Measurements from ENCODE around the gene OR8B4. TPM values are rescaled to one million over a fixed set of nuclear protein-coding genes. Genes with fewer than 3 reads are reported as not detected.

Gene OR8B4
- total and polyA plus RNA-seq, 10 of the 15 experiments (the other 5 are each of a cell fraction or from before 2014, with no cell fraction given) = not detected

DNA sequence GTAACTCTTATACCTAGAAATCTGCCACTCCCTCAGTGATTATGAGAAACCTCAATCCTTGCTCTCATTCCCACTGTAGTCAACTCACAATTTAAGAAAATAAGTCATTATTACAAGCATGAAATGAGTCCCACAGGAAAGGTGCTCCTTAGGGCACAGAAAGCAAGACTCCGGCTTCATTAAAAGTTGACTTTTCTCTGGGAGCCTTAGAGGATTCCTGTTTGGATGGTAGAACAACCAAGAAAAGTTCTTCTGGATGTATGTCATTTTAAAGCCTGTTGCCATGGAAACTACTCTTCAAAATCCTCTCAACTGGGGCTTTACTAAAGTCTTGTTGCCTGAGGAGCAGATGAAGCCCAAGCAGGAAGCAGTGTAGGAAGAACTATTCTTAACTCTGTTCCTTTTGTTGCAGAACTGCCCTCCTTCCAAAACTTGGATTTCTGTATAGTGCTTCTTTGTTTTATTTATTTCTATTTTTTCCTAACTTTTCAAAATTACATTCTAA, 21.0 kb upstream of the OR8B4 start, which contains the start of gene OR8B8:
Gene OR8B8, minus strand, starts transcription at position 51 of the 505 bp plus-strand sequence. CDS start 4,611 bp downstream, outside the sequence.
- no peak within 1 kb of the TSS for H3K4me2 ChIP-seq (ENCODE audit: control insufficient read depth, insufficient read depth)
- ChIA-PET CTCF (no interaction called here), SMC1A (ENCODE audit: uncharacterized antibody, unreplicated experiment) (no interaction called here), POLR2A (no interaction called here), RAD21 (ENCODE audit: unreplicated experiment) (no interaction called here)
- H4K20me1 ChIP-seq (ENCODE audit: control insufficient read depth, insufficient read depth) = no peaks in the 10 kb centered on the region
- no peaks in the 10 kb centered on the region for H3K79me2 ChIP-seq (ENCODE audit: control insufficient read depth, insufficient read depth, low read length)
- H3K36me3 ChIP-seq (ENCODE audit: control insufficient read depth in 2 of 2, insufficient read depth in 2 of 2, low read length in 1 of 2) = no peaks in the 10 kb centered on the region
- no peak within 1 kb of the TSS for H3K4me3 ChIP-seq
- ATAC-seq = no peak
- intact Hi-C loops (cut with micrococcal nuclease; ENCODE audit: unreplicated experiment) = no loop called here
- WGBS (ENCODE audit: insufficient coverage, insufficient replicate concordance, low lambda C conversion rate, missing lambda C conversion rate) = 76% methylated on average over 1 of the region's 1 CpG
- DNase-seq (ENCODE audit: low read depth, low spot score) = no peak
- H2AFZ ChIP-seq (ENCODE audit: control insufficient read depth, low read depth, low read length) = no peak within 1 kb of the TSS
- H3K27ac ChIP-seq (ENCODE audit: control insufficient read depth, insufficient read depth) = no peak within 1 kb of the TSS
- FAIRE-seq = no peak
- TF ChIP-seq PRDM15 (CRISPR knock-in tag; IDR thresholded peaks at IDR 0.05) (no peak), ATF2 (IDR thresholded peaks at IDR 0.05; ENCODE audit: low read length) (no peak), IKZF1 (conservative IDR thresholded peaks at IDR 0.05) (no peak), CBX3 (IDR thresholded peaks at IDR 0.05; ENCODE audit: borderline replicate concordance, low read depth) (no peak), CEBPB (IDR thresholded peaks at IDR 0.05; ENCODE audit: borderline replicate concordance in 1 of 2, low read depth in 2 of 2, low read length in 2 of 2) (no peak), NBN (IDR thresholded peaks at IDR 0.05) (no peak), USF1 (IDR thresholded peaks at IDR 0.05; ENCODE audit: borderline replicate concordance, extremely low read length, insufficient read depth, low read depth, low read length) (no peak), SMARCA5 (IDR thresholded peaks at IDR 0.05) (no peak)
- in situ Hi-C loops (cut with MboI) = no loop called here
- H3K9ac ChIP-seq (ENCODE audit: control insufficient read depth, insufficient read depth, low read length) = no peak within 1 kb of the TSS
- no peaks in the 10 kb centered on the region for H3K9me3 ChIP-seq (replicated peaks; ENCODE audit: control insufficient read depth, insufficient read depth, low read length)
- H3K4me1 ChIP-seq (ENCODE audit: control insufficient read depth, insufficient read depth, low read length) = no peaks in the 10 kb centered on the region
- H3K27me3 ChIP-seq (replicated peaks in 1 of 2; ENCODE audit: control insufficient read depth in 2 of 2, insufficient read depth in 2 of 2, low read length in 1 of 2) = no peaks in the 10 kb centered on the region; a peak in 2 of 4 replicates
- BruUV-seq (replicated peaks) = no TSS peak
